IPS-18a (cell line): ENCODE results near the gene C4B.
"Not testable (repeated sequence)": the region's sequence is repeated elsewhere in the genome, so short reads cannot be mapped to it uniquely, and the experiment has no call there.

Source experiments
- H3K27ac ChIP-seq: one replicate; pipeline ENCODE4 v1.5.1; 2013; ENCODE audit warnings: low read length
- H3K27me3 ChIP-seq: one replicate; pipeline ENCODE4 v1.6.1; 2013; ENCODE audit warnings: mild to moderate bottlenecking, low read length; ENCODE audit not compliant: control insufficient read depth, insufficient read depth
- H3K36me3 ChIP-seq: one replicate; pipeline ENCODE4 v1.6.1; 2013; ENCODE audit warnings: low read depth, low read length; ENCODE audit not compliant: control insufficient read depth
- H3K4me1 ChIP-seq: one replicate; pipeline ENCODE4 v1.6.1; 2013; ENCODE audit warnings: low read depth, low read length; ENCODE audit not compliant: control insufficient read depth
- H3K4me3 ChIP-seq: one replicate; pipeline ENCODE4 v1.5.1; 2013; ENCODE audit warnings: low read length
- H3K9ac ChIP-seq: one replicate; pipeline ENCODE4 v1.6.1; 2013; ENCODE audit warnings: mild to moderate bottlenecking, low read length, moderate library complexity
- H3K9me3 ChIP-seq: one replicate; pipeline ENCODE4 v1.6.1; 2013; ENCODE audit warnings: low read depth, low read length; ENCODE audit not compliant: control insufficient read depth

The C4B gene

DNA sequence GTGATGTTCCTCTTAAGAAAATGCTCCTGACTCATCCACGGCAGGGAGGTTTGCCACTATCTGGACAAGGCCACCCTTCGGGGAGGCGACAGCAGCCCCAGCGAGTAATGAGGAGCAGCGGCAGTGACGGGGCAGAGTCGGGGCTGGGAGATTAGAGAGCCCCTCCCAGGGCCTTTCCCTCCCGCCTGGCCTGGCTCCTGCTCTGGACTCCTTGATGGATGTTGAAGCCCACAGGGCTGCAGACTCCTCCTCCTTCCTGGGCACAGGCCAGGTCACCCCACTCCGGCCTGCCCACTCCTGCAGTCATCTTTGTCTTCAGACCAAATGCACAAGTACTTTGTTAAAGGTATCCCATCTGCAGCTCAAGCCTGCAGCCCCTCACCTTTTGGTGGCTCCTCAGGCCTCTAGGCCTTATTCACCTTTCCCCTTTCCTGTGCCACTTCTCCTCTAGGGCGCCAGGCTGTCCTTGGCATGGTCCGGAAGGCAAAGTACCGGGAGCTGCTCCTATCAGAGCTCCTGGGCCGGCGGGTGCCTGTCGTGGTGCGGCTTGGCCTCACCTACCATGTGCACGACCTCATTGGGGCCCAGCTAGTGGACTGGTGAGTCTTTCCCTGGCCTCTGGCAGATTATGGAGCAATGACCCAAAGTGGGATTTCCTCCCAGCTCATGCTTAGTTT is 1.5 kb upstream of the C4B start:
- not testable (repeated sequence) for H3K9ac ChIP-seq, H3K36me3 ChIP-seq

DNA sequence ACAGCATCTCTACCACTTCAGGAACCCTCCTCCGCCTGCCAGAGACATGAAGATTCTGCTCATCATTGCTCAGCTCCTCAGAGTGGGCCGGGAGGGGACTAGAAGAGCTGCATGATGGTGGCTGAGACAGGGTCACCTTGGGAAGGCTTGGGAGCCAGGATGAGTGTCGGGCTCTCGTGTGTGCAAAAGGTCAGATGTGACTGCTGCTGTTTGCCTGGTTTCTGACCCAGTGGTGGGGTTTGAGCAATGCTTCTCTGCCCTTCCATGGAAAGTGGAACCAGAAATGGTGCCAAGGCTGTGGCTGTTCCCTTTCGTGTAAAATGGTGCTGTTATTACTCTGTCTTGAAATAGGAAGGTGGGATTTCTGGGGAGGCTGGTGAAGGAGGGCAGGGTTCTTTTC is 857 bp upstream of the C4B start:
- not testable (repeated sequence) for H3K27me3 ChIP-seq, H3K9me3 ChIP-seq, H3K4me3 ChIP-seq, H3K9ac ChIP-seq, H3K27ac ChIP-seq, H3K36me3 ChIP-seq, H3K4me1 ChIP-seq

More for the DNA sequence above, 1.5 kb upstream of the C4B start:
- H3K27ac ChIP-seq, H3K4me3 ChIP-seq, H3K9me3 ChIP-seq, H3K27me3 ChIP-seq, H3K4me1 ChIP-seq: not testable (repeated sequence)

DNA sequence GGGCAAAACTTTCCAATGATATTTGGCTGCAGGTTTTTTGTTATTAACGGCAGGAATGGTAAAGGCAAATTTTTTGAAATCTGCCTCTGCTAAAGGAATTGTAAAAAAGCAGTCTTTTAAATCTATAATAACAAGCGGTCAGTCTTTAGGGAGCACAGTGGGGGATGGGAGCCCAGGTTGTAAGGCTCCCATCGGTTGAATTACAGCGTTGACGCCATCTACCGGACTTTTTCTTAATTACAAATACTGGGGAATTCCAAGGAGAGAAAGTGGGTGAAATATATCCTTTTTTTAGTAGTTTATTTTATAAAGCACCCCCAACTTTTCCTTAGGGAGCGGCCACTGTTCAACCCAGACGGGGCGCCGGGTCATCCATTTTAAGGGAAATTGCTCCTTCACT is 7.5 kb downstream of the C4B start:
- H3K9ac ChIP-seq, H3K9me3 ChIP-seq, H3K27ac ChIP-seq, H3K27me3 ChIP-seq, H3K36me3 ChIP-seq, H3K4me3 ChIP-seq, H3K4me1 ChIP-seq: not testable (repeated sequence)

GRCh38 chr6:32028631-32029030 is 14.0 kb downstream of the C4B start:
- H3K4me1 ChIP-seq, H3K9me3 ChIP-seq, H3K4me3 ChIP-seq, H3K36me3 ChIP-seq, H3K27ac ChIP-seq, H3K9ac ChIP-seq, H3K27me3 ChIP-seq: not testable (repeated sequence)

DNA sequence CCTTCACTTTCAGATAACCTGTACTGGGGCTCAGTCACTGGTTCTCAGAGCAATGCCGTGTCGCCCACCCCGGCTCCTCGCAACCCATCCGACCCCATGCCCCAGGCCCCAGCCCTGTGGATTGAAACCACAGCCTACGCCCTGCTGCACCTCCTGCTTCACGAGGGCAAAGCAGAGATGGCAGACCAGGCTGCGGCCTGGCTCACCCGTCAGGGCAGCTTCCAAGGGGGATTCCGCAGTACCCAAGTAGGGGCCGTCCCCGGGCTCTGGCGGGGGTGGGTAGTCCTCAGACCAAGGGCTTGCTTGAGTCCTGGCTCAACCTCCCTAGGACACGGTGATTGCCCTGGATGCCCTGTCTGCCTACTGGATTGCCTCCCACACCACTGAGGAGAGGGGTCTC is 15.0 kb downstream of the C4B start:
- not testable (repeated sequence) for H3K27me3 ChIP-seq, H3K9me3 ChIP-seq, H3K4me3 ChIP-seq, H3K9ac ChIP-seq, H3K27ac ChIP-seq, H3K36me3 ChIP-seq, H3K4me1 ChIP-seq

DNA sequence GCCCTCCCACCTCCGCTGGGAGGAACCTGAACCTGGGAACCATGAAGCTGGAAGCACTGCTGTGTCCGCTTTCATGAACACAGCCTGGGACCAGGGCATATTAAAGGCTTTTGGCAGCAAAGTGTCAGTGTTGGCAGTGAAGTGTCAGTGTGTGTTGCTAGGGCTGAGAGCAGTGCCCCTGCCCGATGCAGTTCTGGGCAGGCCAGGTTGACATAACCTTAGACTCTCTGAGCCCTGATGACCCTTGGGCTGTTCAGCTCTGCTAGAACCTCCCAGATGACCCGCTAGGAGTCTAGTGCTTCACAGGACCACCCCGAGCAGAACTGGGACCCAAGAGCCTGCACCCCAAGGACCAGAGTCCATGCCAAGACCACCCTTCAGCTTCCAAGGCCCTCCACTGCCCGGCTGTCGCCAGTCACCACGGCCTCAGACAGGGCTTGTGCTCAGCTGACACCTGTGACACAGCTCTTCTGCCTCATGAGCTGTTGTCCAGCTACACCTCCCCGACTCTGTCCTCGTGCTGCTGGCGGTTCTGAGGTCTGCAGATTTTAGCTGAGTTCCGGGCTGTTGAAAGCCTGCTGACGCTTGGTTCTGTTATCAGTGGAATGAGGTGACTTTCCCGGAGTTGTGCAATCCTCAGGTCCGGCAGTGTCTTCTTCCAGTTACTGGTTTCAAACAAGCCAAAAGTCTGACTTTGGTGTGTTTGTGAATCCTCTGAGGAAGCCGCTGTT is 20.9 kb downstream of the C4B start:
- H3K27ac ChIP-seq, H3K4me3 ChIP-seq, H3K9me3 ChIP-seq, H3K27me3 ChIP-seq, H3K36me3 ChIP-seq, H3K9ac ChIP-seq, H3K4me1 ChIP-seq: not testable (repeated sequence)

DNA sequence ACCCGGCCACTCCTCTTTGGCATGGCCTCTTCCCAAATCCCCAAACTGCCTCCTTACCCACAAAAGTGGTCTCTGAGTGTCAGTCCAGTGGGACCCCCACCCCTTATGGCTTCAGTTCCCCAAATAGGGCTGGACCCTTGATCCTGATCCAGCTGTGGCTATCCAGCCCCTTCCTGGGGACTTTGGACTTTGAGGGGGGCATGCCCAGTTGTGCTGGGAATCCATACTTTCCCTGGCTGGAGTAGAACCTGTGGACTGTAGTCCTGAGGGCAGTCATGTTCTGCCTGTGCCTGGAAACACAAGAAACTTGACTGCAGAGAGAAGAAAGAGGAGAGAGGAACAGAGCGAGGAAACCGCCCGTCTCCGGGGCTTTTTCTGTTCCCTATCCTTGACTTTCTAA is 22.5 kb downstream of the C4B start:
- not testable (repeated sequence) for H3K4me1 ChIP-seq, H3K9me3 ChIP-seq, H3K27me3 ChIP-seq, H3K9ac ChIP-seq, H3K4me3 ChIP-seq, H3K27ac ChIP-seq, H3K36me3 ChIP-seq

DNA sequence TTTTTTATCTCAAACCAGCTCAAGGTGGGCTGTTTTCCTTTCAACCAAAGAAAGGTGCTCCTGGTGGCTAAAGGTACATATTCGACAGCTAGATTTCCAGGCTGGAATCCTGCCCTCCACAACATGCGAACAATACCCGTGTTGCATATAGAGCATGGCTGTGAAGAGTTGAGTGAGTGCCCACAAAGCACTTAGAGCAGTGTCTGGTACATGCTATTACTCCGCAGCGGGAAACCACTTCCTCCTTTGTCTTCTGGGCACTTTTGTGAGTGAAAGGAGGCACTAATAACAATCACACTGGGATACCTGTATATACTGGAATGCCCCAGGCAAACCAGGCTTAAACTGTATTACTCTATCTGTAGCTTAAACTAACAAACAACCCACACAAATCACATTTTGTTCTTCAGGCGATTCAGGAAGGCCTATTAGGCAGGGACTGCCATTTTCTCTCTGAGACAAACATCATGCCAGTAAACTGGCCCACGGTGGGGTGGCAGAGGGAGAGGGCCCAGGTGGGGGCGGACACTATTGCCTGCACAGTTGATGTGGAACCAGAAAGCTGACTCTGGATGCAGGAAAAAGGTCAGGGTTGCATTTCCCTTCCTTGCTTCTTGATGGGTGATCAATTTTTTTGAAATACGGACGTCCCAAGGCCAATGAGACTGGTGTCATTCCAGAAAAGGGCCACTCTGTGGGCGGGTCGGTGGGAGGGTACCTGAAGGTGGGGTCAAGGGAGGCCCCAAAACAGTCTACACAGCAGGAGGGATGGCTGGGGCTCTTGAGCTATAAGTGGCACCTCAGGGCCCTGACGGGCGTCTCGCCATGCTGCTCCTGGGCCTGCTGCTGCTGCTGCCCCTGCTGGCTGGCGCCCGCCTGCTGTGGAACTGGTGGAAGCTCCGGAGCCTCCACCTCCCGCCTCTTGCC is 23.3 kb downstream of the C4B start, which contains the start of gene CYP21A2:
CYP21A2 (plus strand) TSS at position 818 of the 927 bp plus-strand sequence; CDS start at position 826, 8 bp downstream.
- not testable (repeated sequence) for H3K27ac ChIP-seq, H3K36me3 ChIP-seq, H3K4me1 ChIP-seq, H3K4me3 ChIP-seq, H3K27me3 ChIP-seq, H3K9me3 ChIP-seq, H3K9ac ChIP-seq

DNA sequence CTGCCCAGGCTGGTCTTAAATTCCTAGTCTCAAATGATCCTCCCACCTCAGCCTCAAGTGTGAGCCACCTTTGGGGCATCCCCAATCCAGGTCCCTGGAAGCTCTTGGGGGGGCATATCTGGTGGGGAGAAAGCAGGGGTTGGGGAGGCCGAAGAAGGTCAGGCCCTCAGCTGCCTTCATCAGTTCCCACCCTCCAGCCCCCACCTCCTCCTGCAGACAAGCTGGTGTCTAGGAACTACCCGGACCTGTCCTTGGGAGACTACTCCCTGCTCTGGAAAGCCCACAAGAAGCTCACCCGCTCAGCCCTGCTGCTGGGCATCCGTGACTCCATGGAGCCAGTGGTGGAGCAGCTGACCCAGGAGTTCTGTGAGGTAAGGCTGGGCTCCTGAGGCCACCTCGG is 24.3 kb downstream of the C4B start:
- H3K9me3 ChIP-seq, H3K27ac ChIP-seq, H3K27me3 ChIP-seq, H3K9ac ChIP-seq, H3K4me1 ChIP-seq, H3K4me3 ChIP-seq, H3K36me3 ChIP-seq: not testable (repeated sequence)

- H3K4me1 ChIP-seq, H3K9me3 ChIP-seq, H3K27ac ChIP-seq, H3K36me3 ChIP-seq, H3K4me3 ChIP-seq, H3K9ac ChIP-seq, H3K27me3 ChIP-seq: not testable (repeated sequence)
These were observed 25.0 kb downstream of the C4B start for GRCh38 chr6:32039321-32040274.
